Cardiac fibroblast (primary cell): ENCODE data around the gene SHISAL2A.
A peak's percentile ranks its signal among the peaks of the same experiment; 100 is the strongest.

Source experiments
- DNase-seq, 2 donors: peaks; one replicate each; pipeline versions ENCODE4 v3.0.0 to v3.0.0-alpha.2; 2010; ENCODE audit warnings: low read depth in 2 of 2
- H3K4me3 ChIP-seq, 2 donors: replicated peaks in 1 of 2; 1 replicate in 1 of 2; 2 replicates in 1 of 2; pipeline ENCODE4 v1.5.1; 2011; ENCODE audit warnings: low read depth in 2 of 2, low read length in 2 of 2, mild to moderate bottlenecking in 2 of 2, moderate library complexity in 1 of 2
- TF ChIP-seq, protein P1 (sequence below): IDR thresholded peaks from one replicate; pipeline ENCODE4 v1.5.1; 2011; ENCODE audit warnings: low read depth, mild to moderate bottlenecking, low read length, inconsistent platforms

Gene SHISAL2A

DNA sequence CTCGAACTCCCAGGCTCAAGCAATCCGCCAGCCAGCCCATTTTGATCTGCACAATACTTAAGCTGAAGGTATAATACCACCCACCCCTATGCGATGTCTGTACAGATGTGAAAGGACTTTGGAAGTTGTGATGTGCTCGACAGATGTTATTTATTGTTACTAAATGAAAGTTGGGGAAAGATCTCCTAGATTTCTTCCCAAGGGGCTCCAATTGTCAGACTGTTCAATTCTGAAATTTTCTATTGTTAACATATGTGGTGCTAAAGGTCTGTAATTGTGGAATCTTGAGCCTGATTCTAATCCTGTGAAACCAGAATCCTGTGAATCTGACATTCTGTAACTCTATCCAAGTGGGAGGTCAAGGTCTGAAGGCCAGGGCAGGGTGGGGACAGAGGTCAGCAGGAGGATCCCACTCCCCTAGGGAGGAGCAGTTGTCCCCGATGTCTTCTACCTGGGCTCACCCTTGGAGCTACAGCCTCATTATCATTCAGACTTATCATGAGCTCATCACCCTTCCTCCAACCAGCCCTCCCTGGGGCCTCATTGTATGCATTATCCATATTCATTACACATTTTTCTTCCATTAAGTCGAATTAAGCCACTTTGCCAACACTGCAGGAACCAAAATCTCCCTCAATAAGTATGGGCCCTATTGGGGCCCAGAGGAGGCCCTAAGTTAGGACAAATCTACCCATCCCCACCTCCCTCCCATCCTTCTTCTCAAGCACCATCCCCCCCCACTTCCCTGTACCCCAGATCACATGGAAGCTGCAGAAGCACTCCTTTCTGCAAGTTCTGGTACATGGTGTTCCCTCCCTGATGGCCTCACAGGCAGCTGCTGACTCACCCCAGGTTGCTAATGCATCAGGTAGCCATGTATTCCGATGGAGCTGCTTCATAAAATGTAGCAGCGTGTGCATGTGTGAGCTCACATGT lies 32.3 kb downstream of the SHISAL2A start:
- no peak overlapping the region for H3K4me3 ChIP-seq
- TF ChIP-seq, protein P1, sequence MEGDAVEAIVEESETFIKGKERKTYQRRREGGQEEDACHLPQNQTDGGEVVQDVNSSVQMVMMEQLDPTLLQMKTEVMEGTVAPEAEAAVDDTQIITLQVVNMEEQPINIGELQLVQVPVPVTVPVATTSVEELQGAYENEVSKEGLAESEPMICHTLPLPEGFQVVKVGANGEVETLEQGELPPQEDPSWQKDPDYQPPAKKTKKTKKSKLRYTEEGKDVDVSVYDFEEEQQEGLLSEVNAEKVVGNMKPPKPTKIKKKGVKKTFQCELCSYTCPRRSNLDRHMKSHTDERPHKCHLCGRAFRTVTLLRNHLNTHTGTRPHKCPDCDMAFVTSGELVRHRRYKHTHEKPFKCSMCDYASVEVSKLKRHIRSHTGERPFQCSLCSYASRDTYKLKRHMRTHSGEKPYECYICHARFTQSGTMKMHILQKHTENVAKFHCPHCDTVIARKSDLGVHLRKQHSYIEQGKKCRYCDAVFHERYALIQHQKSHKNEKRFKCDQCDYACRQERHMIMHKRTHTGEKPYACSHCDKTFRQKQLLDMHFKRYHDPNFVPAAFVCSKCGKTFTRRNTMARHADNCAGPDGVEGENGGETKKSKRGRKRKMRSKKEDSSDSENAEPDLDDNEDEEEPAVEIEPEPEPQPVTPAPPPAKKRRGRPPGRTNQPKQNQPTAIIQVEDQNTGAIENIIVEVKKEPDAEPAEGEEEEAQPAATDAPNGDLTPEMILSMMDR: no peak
- DNase-seq: peak in 1 of 2 donors; percentile 45

DNA sequence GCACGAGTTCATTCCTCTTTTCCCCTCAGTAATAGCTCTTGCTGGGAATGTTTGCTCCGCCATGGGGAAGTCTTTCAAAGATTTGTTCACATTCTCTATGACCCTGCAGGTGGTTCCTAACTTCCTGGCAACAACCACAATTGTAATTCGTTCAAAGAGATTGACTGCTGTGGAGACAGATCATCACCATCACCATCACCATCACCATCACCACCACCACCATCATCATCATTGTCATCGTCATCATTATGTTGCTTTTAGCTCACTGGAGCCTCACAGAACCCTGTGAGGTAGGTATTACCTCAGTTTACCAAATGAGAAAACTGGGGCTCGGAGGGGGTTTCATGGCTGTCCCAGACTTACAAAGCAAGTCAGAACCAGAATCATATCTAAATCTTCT lies 34.3 kb downstream of the SHISAL2A start:
- TF ChIP-seq, protein P1: no peak
- DNase-seq: no peak
- H3K4me3 ChIP-seq: no peak overlapping the region

DNA sequence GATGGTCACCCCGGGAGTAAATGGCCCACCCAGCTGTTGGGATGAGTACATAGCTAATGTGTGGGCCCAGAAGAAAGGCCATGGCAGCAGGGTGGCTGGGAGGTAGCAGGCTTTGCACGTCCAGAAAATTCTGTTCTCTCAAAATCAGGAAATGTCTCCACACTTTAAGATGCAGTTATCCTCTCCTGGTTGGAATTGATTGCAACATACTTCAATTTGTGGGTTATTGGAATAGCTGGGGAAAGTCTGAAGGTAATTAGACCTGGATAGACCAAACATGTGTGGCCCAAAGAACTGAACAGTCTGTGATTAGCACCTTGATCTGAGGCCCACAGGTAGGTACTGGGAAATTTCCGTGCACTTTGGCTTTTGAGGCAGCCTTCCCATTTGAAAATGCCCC lies 35.0 kb downstream of the SHISAL2A start:
- TF ChIP-seq, protein P1: no peak
- no peak overlapping the region for H3K4me3 ChIP-seq
- no peak for DNase-seq

DNA sequence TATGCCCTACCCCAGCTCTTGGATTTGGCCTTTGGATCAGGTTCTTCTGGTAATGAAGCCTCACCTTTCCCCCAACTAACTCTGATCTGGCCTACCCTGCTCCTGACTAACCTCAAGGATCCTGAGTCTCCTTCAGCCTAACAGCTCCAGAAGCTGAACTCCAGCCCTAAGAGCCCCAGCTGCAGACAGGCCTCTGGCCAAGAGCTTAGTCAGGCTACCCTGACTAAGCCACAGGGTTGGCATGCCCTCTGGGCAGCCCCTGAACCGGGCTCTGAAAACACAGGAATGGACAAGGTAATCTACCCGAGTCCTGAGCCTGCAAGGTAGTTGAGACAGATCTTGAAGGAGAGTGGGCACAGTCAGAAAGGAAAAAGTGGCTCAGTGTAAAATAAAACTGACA lies 35.7 kb downstream of the SHISAL2A start:
- peak in 1 of 2 donors; percentile 57 for DNase-seq
- TF ChIP-seq, protein P1: no peak
- no peak overlapping the region for H3K4me3 ChIP-seq

DNA sequence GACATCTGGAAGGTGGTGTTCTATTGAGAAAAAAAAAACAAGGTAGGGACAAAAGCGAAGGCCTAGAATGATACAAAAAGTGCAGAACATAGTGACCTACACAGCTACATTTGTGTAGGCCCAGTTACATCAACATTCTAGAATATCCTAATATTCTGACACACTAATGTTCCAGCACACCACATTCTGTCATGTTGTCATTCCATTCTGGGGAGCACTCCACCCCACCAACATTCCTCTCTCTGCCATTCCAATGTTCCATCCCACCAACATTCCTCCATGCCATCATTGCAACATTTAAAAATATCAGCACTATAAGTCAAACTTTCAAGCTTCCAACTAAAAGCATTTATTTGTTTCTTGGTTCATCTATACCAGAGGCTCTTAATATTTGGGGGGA lies 36.7 kb downstream of the SHISAL2A start:
- H3K4me3 ChIP-seq: no peak overlapping the region
- TF ChIP-seq, protein P1: no peak
- DNase-seq: peak; percentile 47 to 64

DNA sequence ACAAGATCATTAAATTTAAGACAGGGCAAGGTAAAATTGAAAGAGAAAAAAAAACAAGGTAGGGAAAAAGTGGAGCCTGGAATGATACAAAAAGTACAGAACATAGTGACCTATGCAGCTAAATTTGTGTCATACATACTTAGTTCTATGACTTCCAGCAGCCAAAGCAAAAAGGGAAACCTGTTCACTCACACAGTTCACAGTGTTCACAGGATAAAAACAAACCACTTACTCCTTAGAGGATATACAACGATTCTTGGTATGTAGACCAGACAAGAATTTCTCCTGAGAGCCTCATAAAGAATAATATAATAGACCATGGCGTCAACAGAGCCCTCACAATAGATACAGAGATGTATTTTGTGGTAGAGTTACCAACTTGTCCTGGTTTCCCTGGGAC lies 37.6 kb downstream of the SHISAL2A start:
- no peak overlapping the region for H3K4me3 ChIP-seq
- DNase-seq: peak in 1 of 2 donors; percentile 63
- TF ChIP-seq, protein P1: no peak
